PC-3 (cell line): ENCODE measurements around the gene SNCG. TPM values are rescaled to one million over a fixed set of nuclear protein-coding genes. Genes with fewer than 3 reads are reported as not detected.

ENCODE experiments used
- ATAC-seq: fragments of 200-7000 bp; cut with Tn5 transposase; 2 replicates; pipeline ENCODE4 v1.9.1; 2020; ENCODE audit warnings: mild to moderate bottlenecking, moderate library complexity
- BruUV-seq: library from RNA; stranded (reverse); fragments of 400-500 nt; replicated peaks from 2 replicates; lab custom pipeline; 2021; lab: Mats Ljungman, UMichigan
- CTCF ChIA-PET: fragments of 300-600 bp; sonication (Branson Sonifier 250); formaldehyde crosslinking; loops from one replicate; lab custom pipeline; 2022; ENCODE audit warnings: antibody characterized with exemption; lab: Charles Lee
- POLR2A ChIA-PET: fragments of 300-600 bp; sonication (Branson Sonifier 250); formaldehyde crosslinking; loops from one replicate; lab custom pipeline; 2022; ENCODE audit warnings: antibody characterized with exemption; ENCODE audit not compliant: unreplicated experiment; lab: Charles Lee
- DNase-seq: peaks from one replicate; pipeline ENCODE4 v3.0.0-alpha.2; 2015
- H2AFZ ChIP-seq: fragments of 300-600 bp; sonication (generic); 2 replicates; pipeline ENCODE4 v1.6.0; 2016; ENCODE audit warnings: antibody characterized with exemption, low read length
- H3F3A ChIP-seq: fragments of 300-600 bp; sonication (generic); one replicate; pipeline ENCODE4 v1.6.0; 2017; ENCODE audit warnings: antibody characterized with exemption, low read length, control low read depth, mild to moderate bottlenecking; ENCODE audit not compliant: unreplicated experiment
- H3K27ac ChIP-seq: fragments of 300-600 bp; sonication (generic); 2 replicates; pipeline ENCODE4 v1.5.1; 2016; ENCODE audit warnings: mild to moderate bottlenecking, low read length
- H3K27me3 ChIP-seq: fragments of 300-600 bp; sonication (generic); 2 replicates; pipeline ENCODE4 v1.6.1; 2016; ENCODE audit warnings: low read length, mixed read lengths
- H3K36me3 ChIP-seq: fragments of 300-600 bp; sonication (generic); 2 replicates; pipeline ENCODE4 v1.6.1; 2016; ENCODE audit warnings: low read depth, mixed run types, low read length, mixed read lengths
- H3K4me1 ChIP-seq: fragments of 300-600 bp; sonication (generic); 2 replicates; pipeline ENCODE4 v1.5.1; 2016; ENCODE audit warnings: low read length; ENCODE audit not compliant: insufficient read depth
- H3K4me2 ChIP-seq: fragments of 300-600 bp; sonication (generic); 2 replicates; pipeline ENCODE4 v1.6.0; 2016; ENCODE audit warnings: low read length
- H3K4me3 ChIP-seq: fragments of 300-600 bp; sonication (generic); 2 replicates; pipeline ENCODE4 v1.5.1; 2016; ENCODE audit warnings: mild to moderate bottlenecking, low read length, mixed read lengths
- H3K79me2 ChIP-seq: fragments of 300-600 bp; sonication (generic); 2 replicates; pipeline ENCODE4 v1.6.1; 2017; ENCODE audit warnings: low read length, mixed read lengths
- H3K9ac ChIP-seq: fragments of 300-600 bp; sonication (generic); 2 replicates; pipeline ENCODE4 v1.6.0; 2016; ENCODE audit warnings: mild to moderate bottlenecking, low read length
- H3K9me2 ChIP-seq: fragments of 300-600 bp; sonication (generic); replicated peaks from 2 replicates; pipeline ENCODE4 v1.6.1; 2016; ENCODE audit warnings: mixed run types, low read length, mixed read lengths
- H3K9me3 ChIP-seq: fragments of 300-600 bp; sonication (generic); 2 replicates; pipeline ENCODE4 v1.6.1; 2016; ENCODE audit warnings: low read length, mixed read lengths
- H4K20me1 ChIP-seq: fragments of 300-600 bp; sonication (generic); 2 replicates; pipeline ENCODE4 v1.6.1; 2016; ENCODE audit warnings: low read length, mixed read lengths
- EZH2 ChIP-seq: fragments of 300-600 bp; sonication (generic); IDR thresholded peaks from one replicate; pipeline ENCODE4 v1.6.1; 2017; ENCODE audit warnings: antibody characterized with exemption, mild to moderate bottlenecking, low read length; ENCODE audit not compliant: unreplicated experiment
- EZH2phosphoT487 ChIP-seq: fragments of 300-600 bp; sonication (generic); IDR thresholded peaks from 2 replicates; pipeline ENCODE4 v1.6.1; 2018; ENCODE audit warnings: mild to moderate bottlenecking, antibody characterized with exemption, low read length, borderline replicate concordance
- intact Hi-C: fragments of 100-400 bp; cut with micrococcal nuclease; formaldehyde crosslinking; loops from 2 replicates; pipeline ENCODE4 v1.9.0; 2023
- total RNA-seq: library from RNA; depleted of rRNA; stranded (reverse); fragments of >200 nt; gene quantifications from 2 replicates; pipeline ENCODE4 v1.2.3, GENCODE V29; 2014
- TF ChIP-seq, protein P1 (sequence below): fragments of 300-600 bp; sonication (generic); conservative IDR thresholded peaks from 2 replicates; pipeline ENCODE4 v1.5.1; 2017; ENCODE audit warnings: antibody characterized with exemption, low read depth, mild to moderate bottlenecking, low read length

The SNCG gene
- total RNA-seq, 1 experiment from 2014 or later = 2.7 TPM

DNA sequence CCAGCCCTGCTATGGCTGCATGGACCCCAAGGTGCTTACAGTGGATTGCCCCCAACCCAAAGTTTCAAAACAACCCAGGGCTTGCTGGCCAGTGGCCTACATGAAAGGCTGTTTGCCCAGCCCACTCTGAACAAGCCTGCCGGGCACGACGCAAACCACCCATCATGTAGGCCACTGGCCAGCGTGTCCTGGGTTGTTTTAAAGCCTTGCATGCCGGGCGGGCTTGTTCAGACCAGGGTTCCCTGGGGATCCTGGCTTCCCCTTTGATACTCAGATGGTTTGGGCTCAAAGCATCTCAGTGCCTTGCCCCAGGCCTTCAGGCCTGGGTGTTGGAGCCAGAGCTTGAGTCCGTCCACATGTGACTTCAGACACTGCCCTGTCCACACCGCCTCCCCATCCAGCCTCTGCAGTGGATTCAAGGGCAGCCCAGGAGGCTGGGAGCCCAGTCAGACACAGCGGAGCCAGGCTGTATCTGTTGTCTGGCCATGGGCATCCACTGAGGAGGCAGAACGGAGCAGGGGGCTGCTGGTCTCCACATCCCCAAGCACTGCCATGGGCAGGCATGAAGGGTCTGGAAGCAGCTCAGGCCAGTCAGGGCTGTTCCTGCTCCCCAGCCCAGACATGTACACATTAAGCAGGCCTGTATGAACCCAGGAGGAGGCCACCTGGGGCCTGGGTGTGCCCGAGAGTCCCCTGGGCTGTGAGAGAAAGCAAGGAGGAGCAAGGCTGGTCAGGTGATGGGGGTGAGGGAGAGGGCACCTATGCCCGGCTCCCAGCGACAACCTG is 5.9 kb downstream of the SNCG start:
- H3K27me3 ChIP-seq = no peaks in the 10 kb centered on the region
- no peak overlapping the region for H3K4me2 ChIP-seq
- H2AFZ ChIP-seq = no peak overlapping the region
- intact Hi-C loops = no loop called here
- peaks cover 45% of the 10 kb centered on the region for H3K4me1 ChIP-seq
- peaks cover 17% of the 10 kb centered on the region for H3K79me2 ChIP-seq
- ATAC-seq (no peak), DNase-seq (no peak)
- H3K27ac ChIP-seq = no peak overlapping the region
- H4K20me1 ChIP-seq = no peaks in the 10 kb centered on the region
- no peak overlapping the region for H3K9ac ChIP-seq
- H3K36me3 ChIP-seq = no peaks in the 10 kb centered on the region
- no peaks in the 10 kb centered on the region for H3K9me3 ChIP-seq
- BruUV-seq = no TSS peak
- ChIA-PET POLR2A (interaction anchor here (0.6 kb wide), 1 partner anchor 166 kb away, joined by 7 read pairs; no protein-coding TSS in a partner anchor), CTCF (interaction anchor here (0.6 kb wide), 1 partner anchor 21 kb away, joined by 3 read pairs; no protein-coding TSS in a partner anchor)
- H3F3A ChIP-seq = no peaks in the 10 kb centered on the region
- TF ChIP-seq EZH2phosphoT487 = no peak
- TF ChIP-seq, protein P1, sequence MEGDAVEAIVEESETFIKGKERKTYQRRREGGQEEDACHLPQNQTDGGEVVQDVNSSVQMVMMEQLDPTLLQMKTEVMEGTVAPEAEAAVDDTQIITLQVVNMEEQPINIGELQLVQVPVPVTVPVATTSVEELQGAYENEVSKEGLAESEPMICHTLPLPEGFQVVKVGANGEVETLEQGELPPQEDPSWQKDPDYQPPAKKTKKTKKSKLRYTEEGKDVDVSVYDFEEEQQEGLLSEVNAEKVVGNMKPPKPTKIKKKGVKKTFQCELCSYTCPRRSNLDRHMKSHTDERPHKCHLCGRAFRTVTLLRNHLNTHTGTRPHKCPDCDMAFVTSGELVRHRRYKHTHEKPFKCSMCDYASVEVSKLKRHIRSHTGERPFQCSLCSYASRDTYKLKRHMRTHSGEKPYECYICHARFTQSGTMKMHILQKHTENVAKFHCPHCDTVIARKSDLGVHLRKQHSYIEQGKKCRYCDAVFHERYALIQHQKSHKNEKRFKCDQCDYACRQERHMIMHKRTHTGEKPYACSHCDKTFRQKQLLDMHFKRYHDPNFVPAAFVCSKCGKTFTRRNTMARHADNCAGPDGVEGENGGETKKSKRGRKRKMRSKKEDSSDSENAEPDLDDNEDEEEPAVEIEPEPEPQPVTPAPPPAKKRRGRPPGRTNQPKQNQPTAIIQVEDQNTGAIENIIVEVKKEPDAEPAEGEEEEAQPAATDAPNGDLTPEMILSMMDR = no peak
- H3K9me2 ChIP-seq = no peaks in the 10 kb centered on the region
- no peak overlapping the region for H3K4me3 ChIP-seq

DNA sequence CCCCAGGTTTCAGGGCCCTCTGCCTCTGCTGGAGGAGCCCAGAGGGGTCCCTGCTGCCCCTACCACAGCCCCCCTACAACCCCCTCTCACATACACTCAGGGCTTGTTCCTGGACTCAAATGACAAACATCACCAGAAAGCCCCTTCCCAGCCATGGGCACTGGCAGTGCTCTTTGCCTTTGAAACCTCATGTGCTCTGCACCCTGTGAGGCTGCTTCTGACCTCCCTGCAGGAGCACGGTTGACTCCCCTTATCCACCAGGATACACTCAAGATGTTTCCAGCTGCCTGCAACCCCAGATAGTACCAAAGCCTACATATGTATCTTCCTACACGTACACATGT is 6.4 kb downstream of the SNCG start:
- no TSS peak for BruUV-seq
- ChIA-PET CTCF (no interaction called here), POLR2A (no interaction called here)
- ATAC-seq (no peak), DNase-seq (no peak)
- Histone ChIP-seq H3F3A (no peaks in the 10 kb centered on the region), H3K9ac (no peak overlapping the region), H3K4me2 (no peak overlapping the region), H3K27ac (no peak overlapping the region), H3K27me3 (no peaks in the 10 kb centered on the region), H4K20me1 (peaks cover 4% of the 10 kb centered on the region; the same call in 1 of the 2 replicates), H3K36me3 (no peaks in the 10 kb centered on the region), H3K79me2 (peaks cover 23% of the 10 kb centered on the region), H3K9me3 (no peaks in the 10 kb centered on the region), H3K4me3 (no peak overlapping the region), H3K4me1 (peaks cover 45% of the 10 kb centered on the region), H2AFZ (no peak overlapping the region), H3K9me2 (no peaks in the 10 kb centered on the region)
- TF ChIP-seq EZH2phosphoT487 (no peak), EZH2 (no peak)
- TF ChIP-seq, protein P1 = no peak
- intact Hi-C loops = no loop called here
